ENCODE data around the gene SHLD1. TPM values are rescaled to one million over a fixed set of nuclear protein-coding genes. Genes with fewer than 3 reads are reported as not detected.

Gene SHLD1
- total and polyA plus RNA-seq, 2 experiments from 2014 or later = 1.4 to 15.0 TPM

GRCh38 chr20:5882166-5882565, 132.0 kb downstream of the SHLD1 start (continued):
- TF ChIP-seq ZNF114 (CRISPR knock-in tag; IDR thresholded peaks at IDR 0.05) (no peak), JUNB (IDR thresholded peaks at IDR 0.05; ENCODE audit: unreplicated experiment) (no peak), CREB1 (CRISPR knock-in tag; IDR thresholded peaks at IDR 0.05; ENCODE audit: low read depth) (no peak), NANOG (IDR thresholded peaks at IDR 0.05; ENCODE audit: borderline replicate concordance) (no peak)

DNA sequence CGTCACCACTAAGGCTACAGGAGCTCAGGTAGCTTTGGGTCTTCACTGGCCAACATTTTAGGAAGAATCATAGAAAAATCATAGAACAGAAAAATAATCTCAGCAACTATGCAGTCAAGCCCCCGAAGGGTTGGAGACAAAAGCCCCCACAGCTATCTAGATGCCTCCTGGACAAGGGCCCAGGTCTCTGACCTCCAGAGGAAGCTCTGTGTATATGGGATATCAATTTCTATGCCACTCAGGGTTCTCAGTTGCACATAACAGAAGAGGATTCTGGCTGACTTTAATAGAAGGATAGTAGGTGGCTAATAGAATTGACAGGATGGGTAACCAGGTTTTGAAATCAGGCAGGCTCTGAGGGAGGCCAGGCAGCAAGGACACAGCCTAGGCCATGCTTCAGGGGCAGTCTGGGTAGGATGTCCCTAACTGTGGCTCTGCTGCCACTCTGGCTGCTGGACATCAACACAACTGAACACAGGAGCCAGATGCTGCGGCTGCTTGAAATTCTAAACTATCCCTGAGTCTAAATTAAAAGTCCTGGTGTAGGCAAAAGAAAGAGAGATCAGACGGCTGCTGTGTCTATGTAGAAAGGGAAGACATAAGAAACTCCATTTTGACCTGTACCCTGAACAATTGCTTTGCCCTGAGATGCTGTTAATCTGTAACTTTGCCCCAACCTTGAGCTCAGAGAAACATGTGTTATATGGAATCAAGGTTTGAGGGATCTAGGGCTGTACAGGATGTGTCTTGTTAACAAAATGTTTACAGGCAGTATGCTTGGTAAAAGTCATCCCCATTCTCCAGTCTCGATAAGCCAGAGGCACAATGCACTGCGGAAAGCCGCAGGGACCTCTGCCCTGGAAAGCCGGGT, 134.5 kb downstream of the SHLD1 start:
- H3K27me3 ChIP-seq (ENCODE audit: insufficient read depth) = no peaks in the 10 kb centered on the region
- no peaks in the 10 kb centered on the region for H3F3A ChIP-seq (replicated peaks; ENCODE audit: low read depth)
- H3K9me2 ChIP-seq (ENCODE audit: insufficient read depth) = no peaks in the 10 kb centered on the region
- no peaks in the 10 kb centered on the region for H3K36me3 ChIP-seq (ENCODE audit: insufficient read depth)
- no peak for TF ChIP-seq CREB1 (CRISPR knock-in tag; IDR thresholded peaks at IDR 0.05; ENCODE audit: low read depth)
- no peak for TF ChIP-seq ZNF331 (CRISPR knock-in tag; IDR thresholded peaks at IDR 0.05; ENCODE audit: low read depth)
- TF ChIP-seq, protein P1, sequence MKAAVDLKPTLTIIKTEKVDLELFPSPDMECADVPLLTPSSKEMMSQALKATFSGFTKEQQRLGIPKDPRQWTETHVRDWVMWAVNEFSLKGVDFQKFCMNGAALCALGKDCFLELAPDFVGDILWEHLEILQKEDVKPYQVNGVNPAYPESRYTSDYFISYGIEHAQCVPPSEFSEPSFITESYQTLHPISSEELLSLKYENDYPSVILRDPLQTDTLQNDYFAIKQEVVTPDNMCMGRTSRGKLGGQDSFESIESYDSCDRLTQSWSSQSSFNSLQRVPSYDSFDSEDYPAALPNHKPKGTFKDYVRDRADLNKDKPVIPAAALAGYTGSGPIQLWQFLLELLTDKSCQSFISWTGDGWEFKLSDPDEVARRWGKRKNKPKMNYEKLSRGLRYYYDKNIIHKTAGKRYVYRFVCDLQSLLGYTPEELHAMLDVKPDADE (IDR thresholded peaks at IDR 0.05) = no peak
- no peak for TF ChIP-seq ZNF114 (CRISPR knock-in tag; IDR thresholded peaks at IDR 0.05)
- no peak for TF ChIP-seq JUNB (IDR thresholded peaks at IDR 0.05; ENCODE audit: unreplicated experiment)
- TF ChIP-seq ZNF462 (CRISPR knock-in tag; IDR thresholded peaks at IDR 0.05) = no peak
- TF ChIP-seq POLR2AphosphoS5 (IDR thresholded peaks at IDR 0.05; ENCODE audit: low read depth) = no peak
- no peak for TF ChIP-seq STAT1 (IDR thresholded peaks at IDR 0.05; ENCODE audit: unreplicated experiment)
- ATAC-seq = no peak
- no peak overlapping the region for H3K4me3 Mint-ChIP-seq
- peaks cover 12% of the 10 kb centered on the region for H3K4me1 Mint-ChIP-seq
- H3K4me1 ChIP-seq (ENCODE audit: insufficient read depth) = no peaks in the 10 kb centered on the region
- H3K79me2 ChIP-seq (replicated peaks; ENCODE audit: insufficient read depth) = no peaks in the 10 kb centered on the region
- H2AFZ ChIP-seq = no peak overlapping the region
- no peak overlapping the region for H3K27ac Mint-ChIP-seq
- no peaks in the 10 kb centered on the region for H3K36me3 Mint-ChIP-seq (ENCODE audit: low read depth)
- no peak overlapping the region for H3K4me3 ChIP-seq
- no peak overlapping the region for H3K4me2 ChIP-seq
- no peaks in the 10 kb centered on the region for H3K9me3 Mint-ChIP-seq
- no peak for DNase-seq (ENCODE audit: low spot score)
- no peak overlapping the region for H3K27ac ChIP-seq (ENCODE audit: low read depth)
- no peaks in the 10 kb centered on the region for H4K20me1 ChIP-seq (replicated peaks; ENCODE audit: insufficient read depth)
- H3K27me3 Mint-ChIP-seq (ENCODE audit: insufficient read depth, low read depth, poor library complexity) = peaks cover 2% of the 10 kb centered on the region
